Left renal pelvis (tissue), 4 donors: ENCODE results near the gene SLC1A1. TPM values are rescaled to one million over a fixed set of nuclear protein-coding genes. Genes with fewer than 3 reads are reported as not detected.

ENCODE experiments used
- DNase-seq, 4 donors: peaks; one replicate each; pipeline ENCODE4 v3.0.0-alpha.2; 2013; ENCODE audit warnings: low read depth in 4 of 4, low spot score in 3 of 4
- polyA plus RNA-seq, 4 donors: library from polyadenylated mRNA; unstranded; fragments of 120-200 nt; gene quantifications; one replicate each; pipeline ENCODE4 v1.2.1, GENCODE V29; 2013; ENCODE audit not compliant: insufficient read length in 4 of 4

SLC1A1 gene
- 10 to 100 TPM in 3 of 4 donors, 1 to 10 TPM in 1; 1.7 to 22.2 (median 20.6) TPM for polyA plus RNA-seq

GRCh38 chr9:4489919-4490704 lies at the start of gene SLC1A1:
Gene SLC1A1, plus strand, starts transcription at chr9:4490468. Its CDS starts 212 bp downstream, at chr9:4490680.
- peak in 1 of 4 donors; percentile 39 for DNase-seq

GRCh38 chr9:4442806-4443205 lies 47.5 kb upstream of the SLC1A1 start:
- no peak for DNase-seq

GRCh38 chr9:4443439-4443838 lies 46.8 kb upstream of the SLC1A1 start:
- no peak for DNase-seq

GRCh38 chr9:4461437-4461836 lies 28.8 kb upstream of the SLC1A1 start:
- no peak for DNase-seq

GRCh38 chr9:4463824-4464223 lies 26.4 kb upstream of the SLC1A1 start:
- DNase-seq, result no peak

- no peak for DNase-seq
These were observed 25.3 kb upstream of the SLC1A1 start for GRCh38 chr9:4464911-4465513.

GRCh38 chr9:4465910-4466309 lies 24.4 kb upstream of the SLC1A1 start:
- no peak for DNase-seq

- no peak for DNase-seq
These were observed 15.0 kb upstream of the SLC1A1 start for GRCh38 chr9:4475301-4475700.

- DNase-seq, result no peak
These were observed 4.1 kb upstream of the SLC1A1 start for GRCh38 chr9:4486176-4486575.

- no peak for DNase-seq
These were observed 728 bp upstream of the SLC1A1 start for GRCh38 chr9:4489562-4489918.

GRCh38 chr9:4490705-4491625 lies 697 bp downstream of the SLC1A1 start:
- no peak for DNase-seq

GRCh38 chr9:4491626-4491975 lies 1.3 kb downstream of the SLC1A1 start:
- no peak for DNase-seq

- DNase-seq, result no peak
These were observed 4.1 kb downstream of the SLC1A1 start for GRCh38 chr9:4494332-4494731.

GRCh38 chr9:4494806-4495205 lies 4.5 kb downstream of the SLC1A1 start:
- no peak for DNase-seq

GRCh38 chr9:4495537-4495936 lies 5.3 kb downstream of the SLC1A1 start:
- DNase-seq, result no peak

GRCh38 chr9:4496497-4496896 lies 6.2 kb downstream of the SLC1A1 start:
- no peak for DNase-seq

GRCh38 chr9:4497395-4497794 lies 7.1 kb downstream of the SLC1A1 start:
- no peak for DNase-seq

GRCh38 chr9:4497855-4498254 lies 7.6 kb downstream of the SLC1A1 start:
- DNase-seq, result no peak

- DNase-seq, result no peak
These were observed 9.6 kb downstream of the SLC1A1 start for GRCh38 chr9:4499917-4500316.

GRCh38 chr9:4501147-4501507 lies 10.9 kb downstream of the SLC1A1 start:
- no peak for DNase-seq

- no peak for DNase-seq
These were observed 12.2 kb downstream of the SLC1A1 start for GRCh38 chr9:4502444-4502843.
